Panc1 (cell line): ENCODE data around the gene LAMB3. TPM values are rescaled to one million over a fixed set of nuclear protein-coding genes. Genes with fewer than 3 reads are reported as not detected.

Experiments used
- ATAC-seq: fragments of 200-7000 bp; cut with Tn5 transposase; 2 replicates; pipeline ENCODE4 v1.9.1; 2020; ENCODE audit warnings: mild to moderate bottlenecking, moderate library complexity
- BruUV-seq: library from RNA; stranded (reverse); fragments of 400-500 nt; replicated peaks from 2 replicates; lab custom pipeline; 2021; lab: Mats Ljungman, UMichigan
- CTCF ChIA-PET: fragments of 300-600 bp; sonication (Branson Sonifier 250); formaldehyde crosslinking; loops from one replicate; lab custom pipeline; 2022; ENCODE audit warnings: antibody characterized with exemption; lab: Charles Lee
- POLR2A ChIA-PET: fragments of 300-600 bp; sonication (Branson Sonifier 250); formaldehyde crosslinking; loops from one replicate; lab custom pipeline; 2022; ENCODE audit warnings: antibody characterized with exemption; lab: Charles Lee
- DNase-seq: peaks from one replicate; pipeline ENCODE4 v3.0.0-alpha.2; 2010; ENCODE audit warnings: low read depth, low spot score
- H3K27ac ChIP-seq: 2 replicates; pipeline ENCODE4 v1.5.1; 2011; ENCODE audit warnings: mild to moderate bottlenecking, low read length, inconsistent platforms
- H3K27me3 ChIP-seq: fragments of 200-500 bp; sonication (Bioruptor generic); 2 replicates; pipeline ENCODE4 v1.6.0; 2014; ENCODE audit warnings: low read length, inconsistent platforms; ENCODE audit not compliant: control insufficient read depth, insufficient read depth
- H3K36me3 ChIP-seq: fragments of 200-500 bp; sonication (Bioruptor generic); 2 replicates; pipeline ENCODE4 v1.5.1; 2014; ENCODE audit warnings: inconsistent platforms, mild to moderate bottlenecking, low read length, moderate library complexity; ENCODE audit not compliant: control insufficient read depth, insufficient read depth
- H3K4me1 ChIP-seq: 2 replicates; pipeline ENCODE4 v1.5.1; 2011; ENCODE audit warnings: inconsistent platforms, mild to moderate bottlenecking, low read length, moderate library complexity; ENCODE audit not compliant: control insufficient read depth, insufficient read depth
- H3K4me3 ChIP-seq, 2 experiments: 2 replicates each; pipeline ENCODE4 v1.5.1; 2011 to 2012; ENCODE audit warnings: low read depth in 2 of 2, low read length in 2 of 2, mild to moderate bottlenecking in 2 of 2, inconsistent platforms in 1 of 2, moderate library complexity in 1 of 2
- H3K9me3 ChIP-seq: fragments of 200-500 bp; sonication (Bioruptor generic); 2 replicates; pipeline ENCODE4 v1.5.1; 2014; ENCODE audit warnings: low read depth, mild to moderate bottlenecking, inconsistent platforms, low read length, moderate library complexity; ENCODE audit not compliant: control insufficient read depth, insufficient read depth
- POLR2AphosphoS5 ChIP-seq: IDR thresholded peaks from 2 replicates; pipeline ENCODE4 v1.6.1; 2012; ENCODE audit warnings: mild to moderate bottlenecking, low read depth, low read length, moderate library complexity
- SIN3A ChIP-seq: IDR thresholded peaks from 2 replicates; pipeline ENCODE4 v1.6.1; 2012; ENCODE audit warnings: low read depth, mild to moderate bottlenecking, low read length, moderate library complexity, borderline replicate concordance; ENCODE audit not compliant: insufficient read depth
- TCF7L2 ChIP-seq: IDR thresholded peaks from 2 replicates; pipeline ENCODE4 v1.6.1; 2011; ENCODE audit warnings: mild to moderate bottlenecking, low read depth, low read length, inconsistent platforms
- in situ Hi-C: cut with HindIII; loops from 2 replicates; pipeline ENCODE4 v1.10.0; 2016; ENCODE audit warnings: low sequenced_read_pairs, low pct_unique_long_range_greater_than_20kb
- intact Hi-C: fragments of 100-400 bp; cut with micrococcal nuclease; formaldehyde crosslinking; loops from one replicate; pipeline ENCODE4 v1.10.0; 2022; ENCODE audit not compliant: unreplicated experiment
- total RNA-seq: library from RNA; stranded (reverse); gene quantifications from one replicate; pipeline ENCODE4 v1.2.1, GENCODE V29; 2021; ENCODE audit not compliant: unreplicated experiment
- TF ChIP-seq, protein P1 (sequence below), 2 experiments: IDR thresholded peaks; 2 replicates each; pipeline ENCODE4 v1.6.1; 2011 to 2012; ENCODE audit warnings: low read depth in 2 of 2, control low read depth in 1 of 2, low read length in 1 of 2, mild to moderate bottlenecking in 1 of 2, moderate library complexity in 1 of 2; ENCODE audit not compliant: insufficient read depth in 1 of 2
- TF ChIP-seq, protein P2 (sequence below): fragments of 450-650 bp; IDR thresholded peaks from 2 replicates; pipeline ENCODE4 v1.5.1; 2017; ENCODE audit warnings: mild to moderate bottlenecking

LAMB3 gene
- total RNA-seq, 1 experiment from 2014 or later, result 0.85 TPM

DNA sequence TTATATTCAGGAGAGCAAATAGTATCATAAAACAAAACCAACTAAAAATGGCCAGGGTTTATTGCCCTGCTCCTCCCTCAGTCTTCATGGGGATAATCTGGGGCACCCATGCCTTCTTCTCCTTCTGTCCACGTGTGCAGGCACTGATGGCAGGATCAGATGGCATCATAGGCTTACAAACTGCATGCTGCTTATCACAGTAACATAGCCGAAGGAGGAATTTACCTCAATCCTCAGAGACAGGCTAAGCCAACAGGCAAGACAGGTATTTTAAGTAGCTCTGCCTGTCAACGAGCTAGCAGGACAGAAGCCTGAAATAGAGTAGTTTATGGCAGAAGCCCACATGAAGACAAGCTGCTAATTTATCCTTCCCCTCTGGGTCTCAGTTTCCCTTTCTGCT, 9.4 kb downstream of the LAMB3 start:
- Histone ChIP-seq H3K9me3 (no peaks in the 10 kb centered on the region), H3K27me3 (no peaks in the 10 kb centered on the region), H3K4me3 (no peak overlapping the region), H3K4me1 (no peaks in the 10 kb centered on the region), H3K27ac (no peak overlapping the region), H3K36me3 (no peaks in the 10 kb centered on the region)
- BruUV-seq, result no TSS peak
- ChIA-PET CTCF (no interaction called here), POLR2A (no interaction called here)
- ATAC-seq (no peak), DNase-seq (no peak)
- in situ Hi-C loops (no loop called here), intact Hi-C loops (no loop called here)
- TF ChIP-seq TCF7L2, result no peak

DNA sequence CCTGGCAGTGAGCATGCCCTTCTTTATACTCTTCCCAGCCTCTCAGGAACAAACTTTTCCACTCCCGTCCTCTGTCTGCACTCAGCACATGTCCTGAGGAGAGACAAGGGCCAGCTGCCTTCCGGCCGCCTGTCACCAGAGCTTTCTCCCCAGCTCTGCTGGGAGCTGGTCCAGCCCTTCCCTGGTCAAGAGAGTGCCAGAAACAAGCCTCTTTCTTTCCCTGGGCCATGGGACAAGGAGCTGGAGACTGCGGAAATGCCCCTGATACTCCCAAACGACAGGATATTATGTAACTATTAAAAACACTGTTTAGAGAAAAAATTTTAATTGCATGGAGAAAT, 10.4 kb downstream of the LAMB3 start:
- CTCF ChIA-PET, result no interaction called here
- no TSS peak for BruUV-seq
- POLR2A ChIA-PET, result no interaction called here
- ATAC-seq, result no peak
- no peak for DNase-seq
- intact Hi-C loops, result no loop called here
- no peaks in the 10 kb centered on the region for H3K27me3 ChIP-seq
- in situ Hi-C loops, result no loop called here
- TF ChIP-seq, protein P1, sequence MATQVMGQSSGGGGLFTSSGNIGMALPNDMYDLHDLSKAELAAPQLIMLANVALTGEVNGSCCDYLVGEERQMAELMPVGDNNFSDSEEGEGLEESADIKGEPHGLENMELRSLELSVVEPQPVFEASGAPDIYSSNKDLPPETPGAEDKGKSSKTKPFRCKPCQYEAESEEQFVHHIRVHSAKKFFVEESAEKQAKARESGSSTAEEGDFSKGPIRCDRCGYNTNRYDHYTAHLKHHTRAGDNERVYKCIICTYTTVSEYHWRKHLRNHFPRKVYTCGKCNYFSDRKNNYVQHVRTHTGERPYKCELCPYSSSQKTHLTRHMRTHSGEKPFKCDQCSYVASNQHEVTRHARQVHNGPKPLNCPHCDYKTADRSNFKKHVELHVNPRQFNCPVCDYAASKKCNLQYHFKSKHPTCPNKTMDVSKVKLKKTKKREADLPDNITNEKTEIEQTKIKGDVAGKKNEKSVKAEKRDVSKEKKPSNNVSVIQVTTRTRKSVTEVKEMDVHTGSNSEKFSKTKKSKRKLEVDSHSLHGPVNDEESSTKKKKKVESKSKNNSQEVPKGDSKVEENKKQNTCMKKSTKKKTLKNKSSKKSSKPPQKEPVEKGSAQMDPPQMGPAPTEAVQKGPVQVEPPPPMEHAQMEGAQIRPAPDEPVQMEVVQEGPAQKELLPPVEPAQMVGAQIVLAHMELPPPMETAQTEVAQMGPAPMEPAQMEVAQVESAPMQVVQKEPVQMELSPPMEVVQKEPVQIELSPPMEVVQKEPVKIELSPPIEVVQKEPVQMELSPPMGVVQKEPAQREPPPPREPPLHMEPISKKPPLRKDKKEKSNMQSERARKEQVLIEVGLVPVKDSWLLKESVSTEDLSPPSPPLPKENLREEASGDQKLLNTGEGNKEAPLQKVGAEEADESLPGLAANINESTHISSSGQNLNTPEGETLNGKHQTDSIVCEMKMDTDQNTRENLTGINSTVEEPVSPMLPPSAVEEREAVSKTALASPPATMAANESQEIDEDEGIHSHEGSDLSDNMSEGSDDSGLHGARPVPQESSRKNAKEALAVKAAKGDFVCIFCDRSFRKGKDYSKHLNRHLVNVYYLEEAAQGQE (IDR thresholded peaks at IDR 0.05; ENCODE audit: insufficient read depth in 1 of 2, low read depth in 2 of 2, low read length in 1 of 2), result no peak
- TF ChIP-seq TCF7L2 (no peak), POLR2AphosphoS5 (no peak), SIN3A (no peak)
- TF ChIP-seq, protein P2, sequence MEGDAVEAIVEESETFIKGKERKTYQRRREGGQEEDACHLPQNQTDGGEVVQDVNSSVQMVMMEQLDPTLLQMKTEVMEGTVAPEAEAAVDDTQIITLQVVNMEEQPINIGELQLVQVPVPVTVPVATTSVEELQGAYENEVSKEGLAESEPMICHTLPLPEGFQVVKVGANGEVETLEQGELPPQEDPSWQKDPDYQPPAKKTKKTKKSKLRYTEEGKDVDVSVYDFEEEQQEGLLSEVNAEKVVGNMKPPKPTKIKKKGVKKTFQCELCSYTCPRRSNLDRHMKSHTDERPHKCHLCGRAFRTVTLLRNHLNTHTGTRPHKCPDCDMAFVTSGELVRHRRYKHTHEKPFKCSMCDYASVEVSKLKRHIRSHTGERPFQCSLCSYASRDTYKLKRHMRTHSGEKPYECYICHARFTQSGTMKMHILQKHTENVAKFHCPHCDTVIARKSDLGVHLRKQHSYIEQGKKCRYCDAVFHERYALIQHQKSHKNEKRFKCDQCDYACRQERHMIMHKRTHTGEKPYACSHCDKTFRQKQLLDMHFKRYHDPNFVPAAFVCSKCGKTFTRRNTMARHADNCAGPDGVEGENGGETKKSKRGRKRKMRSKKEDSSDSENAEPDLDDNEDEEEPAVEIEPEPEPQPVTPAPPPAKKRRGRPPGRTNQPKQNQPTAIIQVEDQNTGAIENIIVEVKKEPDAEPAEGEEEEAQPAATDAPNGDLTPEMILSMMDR, result no peak
- H3K36me3 ChIP-seq, result no peaks in the 10 kb centered on the region
- no peak overlapping the region for H3K27ac ChIP-seq
- H3K4me1 ChIP-seq, result no peaks in the 10 kb centered on the region
- H3K4me3 ChIP-seq, result no peak overlapping the region
- H3K9me3 ChIP-seq, result no peaks in the 10 kb centered on the region

DNA sequence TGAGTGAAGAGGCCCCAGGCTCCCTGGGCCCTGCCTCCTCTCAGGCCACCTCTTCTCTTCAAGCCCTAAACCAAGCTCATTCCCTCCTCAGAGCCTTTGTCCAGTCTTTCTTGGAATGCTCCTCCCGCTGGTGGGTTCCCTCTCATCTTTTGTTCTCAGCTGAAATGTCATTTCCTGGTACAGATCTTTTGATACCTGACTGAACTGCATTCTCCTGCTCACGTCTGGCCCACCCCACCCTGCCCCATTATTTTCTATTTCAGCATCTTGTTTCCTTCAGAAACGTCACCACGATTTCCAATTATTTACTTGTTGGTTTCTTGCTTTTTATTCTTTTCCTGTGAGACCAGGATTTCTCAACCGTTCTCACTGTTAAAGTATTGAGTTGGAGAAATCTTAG, 16.4 kb downstream of the LAMB3 start:
- Histone ChIP-seq H3K4me1 (no peaks in the 10 kb centered on the region), H3K27me3 (no peaks in the 10 kb centered on the region), H3K9me3 (no peaks in the 10 kb centered on the region), H3K36me3 (no peaks in the 10 kb centered on the region), H3K4me3 (no peak overlapping the region), H3K27ac (no peak overlapping the region)
- TF ChIP-seq TCF7L2 (no peak), POLR2AphosphoS5 (no peak), SIN3A (no peak)
- TF ChIP-seq, protein P1 (IDR thresholded peaks at IDR 0.05; ENCODE audit: insufficient read depth in 1 of 2, low read depth in 2 of 2, low read length in 1 of 2), result no peak
- TF ChIP-seq, protein P2, result no peak
- BruUV-seq, result no TSS peak
- POLR2A ChIA-PET, result no interaction called here
- intact Hi-C loops, result no loop called here
- DNase-seq (no peak), ATAC-seq (no peak)
- CTCF ChIA-PET, result no interaction called here
- in situ Hi-C loops, result no loop called here
